Neuron (in vitro differentiated cells): Measurements from ENCODE around the gene RAB5A.
"Not testable (repeated sequence)": the region's sequence is repeated elsewhere in the genome, so short reads cannot be mapped to it uniquely, and the experiment has no call there.

Source experiments
- H2AFZ ChIP-seq: one replicate; pipeline ENCODE4 v1.6.1; 2013; ENCODE audit warnings: low read depth, mild to moderate bottlenecking, inconsistent platforms, low read length, moderate library complexity
- H3K27me3 ChIP-seq: one replicate; pipeline ENCODE4 v1.6.1; 2013; ENCODE audit warnings: low read length; ENCODE audit not compliant: insufficient read depth
- H3K36me3 ChIP-seq: one replicate; pipeline ENCODE4 v1.6.1; 2013; ENCODE audit warnings: low read length; ENCODE audit not compliant: insufficient read depth
- H3K4me1 ChIP-seq: one replicate; pipeline ENCODE4 v1.6.1; 2013; ENCODE audit warnings: low read length; ENCODE audit not compliant: insufficient read depth
- H3K4me3 ChIP-seq: 2 replicates; pipeline ENCODE4 v1.5.1; 2013; ENCODE audit warnings: mild to moderate bottlenecking, low read length, moderate library complexity
- H3K9me3 ChIP-seq: one replicate; pipeline ENCODE4 v1.6.1; 2013; ENCODE audit warnings: low read length

RAB5A gene

GRCh38 chr3:20015525-20015924 lies 68.6 kb downstream of the RAB5A start:
- H3K27me3 ChIP-seq, result no peaks in the 10 kb centered on the region
- no peaks in the 10 kb centered on the region for H3K4me1 ChIP-seq
- H2AFZ ChIP-seq, result no peak overlapping the region
- H3K4me3 ChIP-seq, result no peak overlapping the region
- no peaks in the 10 kb centered on the region for H3K9me3 ChIP-seq
- H3K36me3 ChIP-seq, result no peaks in the 10 kb centered on the region

DNA sequence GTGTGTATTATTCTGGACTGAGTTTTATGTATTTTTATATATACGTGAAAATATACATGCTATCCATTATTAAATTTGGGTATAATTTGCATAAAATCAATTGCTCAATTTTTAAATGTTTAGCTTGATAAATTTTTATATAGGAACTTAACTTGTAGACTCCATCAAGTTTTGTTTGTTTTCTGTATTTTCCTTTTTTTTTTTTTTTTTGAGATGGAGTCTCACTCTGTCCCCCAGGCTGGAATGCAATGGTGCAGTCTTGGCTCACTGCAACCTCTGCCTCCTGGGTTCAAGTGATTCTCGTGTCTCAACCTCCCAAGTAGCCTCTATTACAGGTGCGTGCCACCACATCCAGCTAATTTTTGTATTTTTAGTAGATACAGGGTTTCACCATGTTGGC lies 69.2 kb downstream of the RAB5A start:
- H2AFZ ChIP-seq, H3K9me3 ChIP-seq, H3K4me3 ChIP-seq, H3K4me1 ChIP-seq, H3K36me3 ChIP-seq, H3K27me3 ChIP-seq: not testable (repeated sequence)

DNA sequence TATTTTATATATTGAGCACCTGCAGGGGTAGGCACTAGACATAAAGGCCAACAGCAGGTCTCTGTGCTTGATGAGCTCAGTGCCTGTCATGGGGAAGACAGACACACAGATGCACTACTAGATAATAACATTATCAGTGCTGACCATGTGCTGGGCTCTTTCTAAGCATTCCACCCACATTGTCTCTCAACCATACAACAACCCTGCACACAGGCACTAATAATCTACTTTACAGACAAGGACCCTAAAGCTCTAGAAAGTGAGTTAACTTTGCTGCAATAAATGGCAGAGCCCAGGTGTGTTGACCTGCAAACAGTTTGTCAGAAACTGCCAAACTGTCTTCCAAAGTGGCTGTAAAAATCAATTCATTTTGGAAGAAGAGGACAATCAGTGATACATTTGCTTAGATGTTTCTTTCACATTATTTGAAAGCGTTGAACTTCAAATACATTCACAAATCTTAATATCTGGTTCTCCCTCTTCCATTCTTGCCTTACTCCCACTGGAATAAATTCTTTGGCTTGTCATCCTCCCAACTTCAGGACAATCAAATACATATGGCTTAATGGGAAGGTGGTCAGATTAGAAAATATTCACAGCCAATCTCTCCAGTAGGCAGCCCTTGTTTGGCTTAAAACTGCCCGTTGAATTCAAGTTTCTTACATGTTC lies 76.2 kb downstream of the RAB5A start:
- H3K36me3 ChIP-seq, result no peaks in the 10 kb centered on the region
- no peaks in the 10 kb centered on the region for H3K9me3 ChIP-seq
- H2AFZ ChIP-seq, result no peak overlapping the region
- peaks cover 3% of the 10 kb centered on the region for H3K27me3 ChIP-seq
- H3K4me1 ChIP-seq, result peaks cover 3% of the 10 kb centered on the region
- no peak overlapping the region for H3K4me3 ChIP-seq

GRCh38 chr3:20023623-20024405 lies 76.9 kb downstream of the RAB5A start:
- H3K4me3 ChIP-seq, result no peak overlapping the region

DNA sequence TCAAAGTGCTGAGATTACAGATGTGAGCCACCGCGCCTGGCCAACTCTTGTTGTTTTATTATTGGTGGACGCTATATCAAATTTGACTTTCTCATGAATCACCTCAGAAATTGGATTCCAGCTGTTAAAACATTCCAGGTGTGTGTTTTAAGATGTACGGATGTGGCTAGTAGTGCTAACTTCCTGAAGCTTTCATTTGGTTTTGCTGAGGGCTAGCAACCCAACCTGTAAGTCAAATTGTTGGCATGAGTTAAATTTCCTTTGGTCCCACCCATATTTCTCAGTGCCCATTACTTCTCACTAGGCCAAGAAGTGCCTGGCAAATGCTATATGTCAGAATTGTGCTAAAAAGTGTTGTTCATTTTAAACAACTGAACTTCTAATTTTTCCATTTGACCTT lies 80.2 kb downstream of the RAB5A start:
- peaks cover 3% of the 10 kb centered on the region for H3K27me3 ChIP-seq
- no peak overlapping the region for H2AFZ ChIP-seq
- no peaks in the 10 kb centered on the region for H3K9me3 ChIP-seq
- H3K36me3 ChIP-seq, result no peaks in the 10 kb centered on the region
- no peak overlapping the region for H3K4me3 ChIP-seq
- peaks cover 6% of the 10 kb centered on the region for H3K4me1 ChIP-seq

More at GRCh38 chr3:20023623-20024405, 76.9 kb downstream of the RAB5A start:
- Histone ChIP-seq H3K9me3 (no peaks in the 10 kb centered on the region), H3K4me1 (peaks cover 3% of the 10 kb centered on the region), H3K36me3 (no peaks in the 10 kb centered on the region), H2AFZ (no peak overlapping the region), H3K27me3 (peaks cover 3% of the 10 kb centered on the region)

- no peak overlapping the region for H3K4me3 ChIP-seq
- H3K27me3 ChIP-seq, result no peaks in the 10 kb centered on the region
- no peak overlapping the region for H2AFZ ChIP-seq
Observed at GRCh38 chr3:20028905-20029331, 82.0 kb downstream of the RAB5A start.

GRCh38 chr3:20031939-20032338 lies 85.0 kb downstream of the RAB5A start:
- H3K4me3 ChIP-seq, H3K9me3 ChIP-seq, H3K27me3 ChIP-seq, H3K36me3 ChIP-seq, H2AFZ ChIP-seq, H3K4me1 ChIP-seq: not testable (repeated sequence)

More at GRCh38 chr3:20028905-20029331, 82.0 kb downstream of the RAB5A start:
- no peaks in the 10 kb centered on the region for H3K36me3 ChIP-seq
- no peaks in the 10 kb centered on the region for H3K9me3 ChIP-seq
- H3K4me1 ChIP-seq, result peaks cover 4% of the 10 kb centered on the region
